H1 (cell line): ENCODE data around the gene COL6A1. TPM values are rescaled to one million over a fixed set of nuclear protein-coding genes. Genes with fewer than 3 reads are reported as not detected.
A peak's percentile ranks its signal among the peaks of the same experiment; 100 is the strongest.

Experiments used
- CTCF ChIA-PET: fragments of 300-600 bp; sonication (Branson Sonifier 250); formaldehyde crosslinking; loops from one replicate; lab custom pipeline; 2021; ENCODE audit not compliant: partially characterized antibody; lab: Charles Lee
- POLR2A ChIA-PET: fragments of 300-600 bp; sonication (Branson Sonifier 250); formaldehyde crosslinking; loops from one replicate; lab custom pipeline; 2021; ENCODE audit warnings: inconsistent platforms; ENCODE audit not compliant: partially characterized antibody; lab: Charles Lee
- DNase-seq, 2 experiments: peaks; one replicate each; pipeline versions ENCODE4 v3.0.0 to v3.0.0-alpha.2; 2010 to 2022; ENCODE audit warnings: low spot score in 2 of 2, low read depth in 1 of 2, mixed read lengths in 1 of 2
- FAIRE-seq: peaks from 2 replicates; lab custom pipeline; 2011; peaks lifted over from hg19 to GRCh38; lab: Jason Lieb, UNC
- H2AFZ ChIP-seq: 2 replicates; pipeline ENCODE4 v1.8.1; 2012; ENCODE audit warnings: low read length, inconsistent platforms
- H2AK5ac ChIP-seq: 2 replicates; pipeline ENCODE4 v1.6.1; 2013; ENCODE audit warnings: low read depth, low read length
- H2BK120ac ChIP-seq: replicated peaks from 2 replicates; pipeline ENCODE3; 2013; ENCODE audit warnings: low read depth, low read length, inconsistent platforms
- H2BK12ac ChIP-seq: 2 replicates; pipeline ENCODE4 v1.6.1; 2013; ENCODE audit warnings: low read depth, low read length
- H2BK15ac ChIP-seq: 2 replicates; pipeline ENCODE4 v1.6.1; 2013; ENCODE audit warnings: low read length
- H2BK20ac ChIP-seq: 2 replicates; pipeline ENCODE4 v1.6.1; 2013; ENCODE audit warnings: low read length
- H2BK5ac ChIP-seq: 2 replicates; pipeline ENCODE4 v1.6.1; 2013; ENCODE audit warnings: low read depth, low read length
- H3K14ac ChIP-seq: 2 replicates; pipeline ENCODE4 v1.6.1; 2013; ENCODE audit warnings: inconsistent platforms; ENCODE audit not compliant: insufficient read length
- H3K18ac ChIP-seq: 2 replicates; pipeline ENCODE4 v1.6.1; 2013; ENCODE audit warnings: low read length; ENCODE audit errors: extremely low read depth
- H3K23ac ChIP-seq: 2 replicates; pipeline ENCODE4 v1.6.1; 2013; ENCODE audit warnings: inconsistent platforms; ENCODE audit not compliant: insufficient read length
- H3K23me2 ChIP-seq: 2 replicates; pipeline ENCODE4 v1.6.1; 2013; ENCODE audit warnings: low read depth, low read length
- H3K27ac ChIP-seq: 2 replicates; pipeline ENCODE4 v1.6.1; 2011; ENCODE audit warnings: low read depth, low read length, inconsistent platforms
- H3K27me3 ChIP-seq, 4 experiments: replicated peaks in 1 of 4; 1 replicate in 1 of 4; 2 replicates in 3 of 4; pipeline versions ENCODE4 v1.6.1 to v1.8.1; 2011 to 2013; ENCODE audit warnings: low read length in 3 of 4, mild to moderate bottlenecking in 3 of 4, inconsistent platforms in 2 of 4, mixed read lengths in 2 of 4, moderate library complexity in 1 of 4; ENCODE audit not compliant: control insufficient read depth in 3 of 4, insufficient read depth in 3 of 4; ENCODE audit errors: extremely low read depth in 1 of 4
- H3K36me3 ChIP-seq, 4 experiments: 2 replicates each; pipeline versions ENCODE4 v1.6.1 to v1.8.1; 2011 to 2013; ENCODE audit warnings: mild to moderate bottlenecking in 4 of 4, low read length in 3 of 4, moderate library complexity in 2 of 4, control low read depth in 1 of 4, inconsistent platforms in 1 of 4; ENCODE audit not compliant: insufficient read depth in 4 of 4, control insufficient read depth in 2 of 4
- H3K4ac ChIP-seq: replicated peaks from 2 replicates; pipeline ENCODE3; 2013; ENCODE audit warnings: low read length, low read depth, mixed read lengths, inconsistent platforms; ENCODE audit not compliant: insufficient read length
- H3K4me1 ChIP-seq, 4 experiments: replicated peaks in 1 of 4; 1 replicate in 1 of 4; 2 replicates in 3 of 4; pipeline versions ENCODE4 v1.6.1 to v1.8.1; 2011 to 2013; ENCODE audit warnings: low read length in 3 of 4, inconsistent platforms in 2 of 4, mixed read lengths in 1 of 4; ENCODE audit not compliant: insufficient read depth in 4 of 4, control insufficient read depth in 3 of 4
- H3K4me2 ChIP-seq, 2 experiments: 2 replicates each; pipeline versions ENCODE4 v1.6.1 to v1.8.1; 2011 to 2013; ENCODE audit warnings: low read depth in 2 of 2, low read length in 2 of 2, control low read depth in 1 of 2, inconsistent platforms in 1 of 2, mild to moderate bottlenecking in 1 of 2; ENCODE audit not compliant: insufficient read depth in 1 of 2
- H3K4me3 ChIP-seq, 4 experiments: fragments of 200-600, 300-600 bp in 1 of 4; sonication (generic), shearing (Covaris generic), sonication (Bioruptor Twin) in 1 of 4; 2 replicates each; pipeline versions ENCODE4 v1.5.1 to v1.8.1; 2011 to 2016; ENCODE audit warnings: low read length in 4 of 4, low read depth in 3 of 4, control low read depth in 2 of 4, inconsistent platforms in 2 of 4, mild to moderate bottlenecking in 2 of 4, mixed read lengths in 1 of 4, moderate library complexity in 1 of 4; ENCODE audit not compliant: insufficient read depth in 2 of 4; ENCODE audit errors: extremely low read depth in 1 of 4
- H3K56ac ChIP-seq: replicated peaks from 2 replicates; pipeline ENCODE3; 2013; ENCODE audit warnings: low read depth, mild to moderate bottlenecking, mixed read lengths, low read length, inconsistent platforms; ENCODE audit not compliant: insufficient read length
- H3K79me1 ChIP-seq: 2 replicates; pipeline ENCODE4 v1.6.1; 2013; ENCODE audit warnings: low read depth, low read length, control low read depth
- H3K79me2 ChIP-seq, 2 experiments: 2 replicates each; pipeline versions ENCODE4 v1.6.1 to v1.8.1; 2012 to 2013; ENCODE audit warnings: low read length in 2 of 2, mild to moderate bottlenecking in 2 of 2, inconsistent platforms in 1 of 2; ENCODE audit not compliant: insufficient read depth in 2 of 2, control insufficient read depth in 1 of 2
- H3K9ac ChIP-seq, 4 experiments: replicated peaks in 1 of 4; 1 replicate in 1 of 4; 2 replicates in 3 of 4; pipeline versions ENCODE4 v1.6.1 to v1.8.1; 2011 to 2013; ENCODE audit warnings: low read depth in 3 of 4, low read length in 3 of 4, control low read depth in 2 of 4, mild to moderate bottlenecking in 2 of 4, moderate library complexity in 2 of 4, inconsistent platforms in 1 of 4; ENCODE audit errors: extremely low read depth in 1 of 4
- H3K9me3 ChIP-seq, 2 experiments: 2 replicates each; pipeline versions ENCODE4 v1.6.1 to v1.8.1; 2012 to 2013; ENCODE audit warnings: mild to moderate bottlenecking in 2 of 2, moderate library complexity in 2 of 2, control low read depth in 1 of 2, inconsistent platforms in 1 of 2, low read depth in 1 of 2, low read length in 1 of 2, mixed read lengths in 1 of 2; ENCODE audit not compliant: insufficient read depth in 2 of 2
- H4K20me1 ChIP-seq, 2 experiments: replicated peaks in 1 of 2; 2 replicates each; pipeline versions ENCODE3 to v1.8.1; 2011 to 2013; ENCODE audit warnings: inconsistent platforms in 2 of 2, low read length in 2 of 2, mild to moderate bottlenecking in 1 of 2; ENCODE audit not compliant: insufficient read depth in 2 of 2, control insufficient read depth in 1 of 2
- H4K5ac ChIP-seq: 2 replicates; pipeline ENCODE4 v1.6.1; 2013; ENCODE audit warnings: low read length, low read depth, mixed read lengths, inconsistent platforms; ENCODE audit not compliant: insufficient read length
- H4K8ac ChIP-seq: 2 replicates; pipeline ENCODE4 v1.8.0; 2013; ENCODE audit warnings: mild to moderate bottlenecking, moderate library complexity, low read length, inconsistent platforms; ENCODE audit not compliant: insufficient read depth; ENCODE audit errors: extremely low read depth
- H4K91ac ChIP-seq: replicated peaks from 2 replicates; pipeline ENCODE3; 2013; ENCODE audit warnings: low read length, mixed read lengths, inconsistent platforms; ENCODE audit not compliant: insufficient read length
- ATF3 ChIP-seq: IDR thresholded peaks from 2 replicates; pipeline ENCODE4 v1.6.1; 2011; ENCODE audit warnings: low read depth, mild to moderate bottlenecking, low read length; ENCODE audit not compliant: insufficient read depth
- BACH1 ChIP-seq: IDR thresholded peaks from 2 replicates; pipeline ENCODE4 v1.6.1; 2012; ENCODE audit warnings: low read length, improper control_type of control experiment
- KDM4A ChIP-seq: IDR thresholded peaks from one replicate; pipeline ENCODE4 v1.7.1; 2012; ENCODE audit warnings: low read depth, mild to moderate bottlenecking, moderate library complexity, low read length, inconsistent platforms; ENCODE audit not compliant: severe bottlenecking
- WGBS, 2 experiments: shearing (Covaris generic) in 1 of 2; methylation state at CpG; one replicate each; pipeline versions ENCODE4 v1.1.6 to v1.1.7; 2013 to 2015; ENCODE audit warnings: low lambda C conversion rate in 2 of 2, mixed read lengths in 2 of 2, inconsistent platforms in 1 of 2, low coverage in 1 of 2, missing lambda C conversion rate in 1 of 2; ENCODE audit not compliant: insufficient replicate concordance in 2 of 2, insufficient coverage in 1 of 2, insufficient read length in 1 of 2; ENCODE audit errors: extremely low coverage in 1 of 2, missing lambda C conversion rate in 1 of 2; 5-methylcytosine and 5-hydroxymethylcytosine counted together
- polyA plus RNA-seq, 7 experiments: library from polyadenylated mRNA; depleted of rRNA in 3 of 7; stranded (reverse) in 5 of 7; unstranded in 2 of 7; fragments of >200 nt in 5 of 7; fragments of 200-250 nt in 2 of 7; gene quantifications; 1 replicate in 5 of 7; 2 replicates in 1 of 7; 4 replicates in 1 of 7; pipeline versions ENCODE4 v1.2.1 to v1.2.3, GENCODE V29; 2011 to 2013; ENCODE audit warnings: missing spikeins in 2 of 7, mixed read lengths in 2 of 7
- total RNA-seq: library from RNA; stranded (reverse); fragmentation: NEBNext Ultra II Directional; extraction: Animal tissue kit (Norgen Biotek cat#: 25700); gene quantifications from 2 replicates; pipeline ENCODE4 v1.2.1, GENCODE V29; 2021

COL6A1 gene
- total and polyA plus RNA-seq, 2 of the 8 experiments (the other 6 are each of a cell fraction or from before 2014, with no cell fraction given), result 100 to 115 TPM

DNA sequence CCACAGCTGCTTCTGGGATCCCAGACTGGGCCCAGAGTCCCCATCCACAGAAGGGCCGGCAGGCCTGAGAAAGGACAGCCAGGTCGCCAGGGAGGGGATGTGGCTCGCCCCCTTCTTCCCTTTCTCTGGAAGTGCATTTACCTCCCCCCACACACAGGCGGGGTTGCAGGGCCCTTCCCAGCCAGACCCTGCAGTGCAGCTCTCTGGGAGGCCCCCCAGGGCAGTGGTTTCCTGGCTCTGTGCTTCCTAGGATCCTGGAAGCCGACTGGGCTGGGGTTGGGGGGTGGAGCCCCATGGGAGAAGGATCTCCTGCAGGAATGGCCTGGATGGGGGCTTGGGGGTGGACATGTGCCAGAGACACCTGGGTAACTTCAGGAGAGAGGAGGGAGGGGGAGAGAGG is 4.2 kb upstream of the COL6A1 start:
- H3K79me2 ChIP-seq, result 0 out of 4 replicates have a peak, but pooled peaks cover 0 to 2% of the 10 kb centered on the region in 2 experiments
- H3K4me1 ChIP-seq, result peaks cover 0 to 26% (median 15%) of the 10 kb centered on the region in 4 experiments; a peak in 6 of 7 replicates
- peaks cover 34% of the 10 kb centered on the region; the same call in 1 of the 2 replicates for H3K23me2 ChIP-seq
- no peaks in the 10 kb centered on the region for H3K36me3 ChIP-seq
- ChIA-PET CTCF (no interaction called here), POLR2A (interaction anchor here (1.3 kb wide), 1 partner anchor 165 kb away, joined by 5 read pairs; no protein-coding TSS in a partner anchor)
- H2AK5ac ChIP-seq, result no peak overlapping the region
- H3K56ac ChIP-seq, result no peak overlapping the region
- no peak overlapping the region for H2BK15ac ChIP-seq
- DNase-seq (peak in 1 of 2 experiments; percentile 81), FAIRE-seq (no peak)
- peak overlapping the region; percentile 11 for H4K91ac ChIP-seq
- H4K5ac ChIP-seq, result peak overlapping the region; percentile 7
- H2BK20ac ChIP-seq, result no peak overlapping the region; the same call in 1 of the 2 replicates
- H2AFZ ChIP-seq, result no peak overlapping the region
- WGBS, 2 experiments, result 24% methylated on average over 4 of the region's 5 CpGs; no CpG with 5 or more reads in 1 of the 2 experiments
- H3K4ac ChIP-seq, result peak overlapping the region; percentile 79
- peaks cover 0 to 27% (median 9%) of the 10 kb centered on the region in 4 experiments; a peak in 5 of 7 replicates for H3K27me3 ChIP-seq
- H3K79me1 ChIP-seq, result no peaks in the 10 kb centered on the region
- H3K27ac ChIP-seq, result no peak overlapping the region
- no peak overlapping the region for H4K8ac ChIP-seq
- H3K18ac ChIP-seq, result peak overlapping the region; percentile 62
- H2BK5ac ChIP-seq, result peak overlapping the region; percentile 27; the same call in 1 of the 2 replicates
- TF ChIP-seq BACH1 (no peak), ATF3 (no peak), KDM4A (peak; percentile 9)
- no peak overlapping the region for H2BK12ac ChIP-seq
- no peak overlapping the region for H2BK120ac ChIP-seq
- H3K4me3 ChIP-seq, result peak overlapping the region in 1 of 4 experiments; percentile 45; a peak in 2 of 8 replicates
- no peak overlapping the region for H3K14ac ChIP-seq
- no peak overlapping the region for H3K23ac ChIP-seq
- H4K20me1 ChIP-seq, result no peaks in the 10 kb centered on the region
- H3K9me3 ChIP-seq, result no peaks in the 10 kb centered on the region
- peak overlapping the region; percentile 46 to 97 for H3K4me2 ChIP-seq
- no peak overlapping the region for H3K9ac ChIP-seq
